SH-SY5Y (cell line): ENCODE measurements around the gene STARD7.

Experiments
- GATA2 ChIP-seq: IDR thresholded peaks from 2 replicates; pipeline ENCODE4 v1.6.1; 2011; ENCODE audit warnings: mild to moderate bottlenecking, low read depth, low read length
- GATA3 ChIP-seq: IDR thresholded peaks from 2 replicates; pipeline ENCODE4 v1.6.1; 2011; ENCODE audit warnings: low read depth, mild to moderate bottlenecking, low read length, moderate library complexity

DNA sequence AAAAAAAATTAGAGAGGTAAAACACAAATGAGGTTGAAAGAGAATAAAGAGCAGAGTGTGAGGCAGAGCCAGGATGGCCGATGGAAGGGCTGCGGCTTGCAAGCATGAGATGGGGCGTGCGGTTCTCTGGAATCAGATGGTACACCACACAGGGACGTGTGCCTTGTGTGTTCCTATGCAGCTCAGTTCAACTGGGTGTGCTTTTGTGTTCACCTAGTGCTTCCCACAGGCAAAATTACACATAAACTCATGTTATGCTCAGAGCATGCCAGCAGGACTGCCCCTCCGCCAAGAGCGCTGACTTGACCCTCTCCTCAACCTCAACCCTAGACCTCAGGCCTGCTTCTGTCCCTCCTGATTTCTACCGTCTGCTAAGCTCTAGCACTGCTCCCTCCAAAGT lies 24.4 kb downstream of the STARD7 start:
- TF ChIP-seq GATA2 (no peak), GATA3 (no peak)
